GM12891 (cell line): ENCODE data around the gene SF3B2.

Experiments
- POLR2A ChIP-seq: IDR thresholded peaks from 2 replicates; pipeline ENCODE4 v1.6.1; 2011; ENCODE audit warnings: low read depth, low read length, control low read depth
- POLR2AphosphoS5 ChIP-seq: IDR thresholded peaks from 2 replicates; pipeline ENCODE4 v1.6.1; 2011; ENCODE audit warnings: low read depth, low read length, control low read depth
- POU2F2 ChIP-seq: IDR thresholded peaks from 2 replicates; pipeline ENCODE4 v1.6.1; 2011; ENCODE audit warnings: low read depth, mild to moderate bottlenecking, control low read depth, low read length, moderate library complexity
- SPI1 ChIP-seq: IDR thresholded peaks from 2 replicates; pipeline ENCODE4 v1.6.1; 2011; ENCODE audit warnings: low read depth, low read length, control low read depth
- TAF1 ChIP-seq: IDR thresholded peaks from 2 replicates; pipeline ENCODE4 v1.6.1; 2011; ENCODE audit warnings: low read depth, low read length, control low read depth

DNA sequence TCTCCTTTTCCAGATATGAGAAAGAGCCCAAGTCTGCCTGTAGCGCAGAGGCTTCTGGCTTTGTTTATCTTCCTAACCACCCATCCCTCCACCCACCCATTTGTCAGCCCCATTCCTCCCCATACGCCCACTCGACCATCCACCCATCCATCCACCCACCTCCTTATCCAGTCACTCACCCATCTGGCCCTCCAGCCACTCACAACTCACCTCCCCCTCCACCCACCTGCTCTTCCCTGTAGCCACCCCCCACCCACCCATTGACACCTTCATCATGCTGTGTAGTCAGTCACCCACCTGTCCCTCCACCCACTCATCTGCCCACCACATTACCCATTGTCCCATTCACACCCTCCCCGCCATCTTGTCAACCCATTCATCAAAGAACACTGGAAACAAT is 34.8 kb upstream of the SF3B2 start:
- TF ChIP-seq POLR2A = no peak
- TF ChIP-seq POLR2AphosphoS5 = no peak
- TF ChIP-seq TAF1 = no peak
- no peak for TF ChIP-seq SPI1
- TF ChIP-seq POU2F2 = no peak
